IMR-90 (cell line): Measurements from ENCODE around the gene PHOX2A. TPM values are rescaled to one million over a fixed set of nuclear protein-coding genes. Genes with fewer than 3 reads are reported as not detected.

Experiments used
- ATAC-seq: fragments of 200-7000 bp; cut with Tn5 transposase; 2 replicates; pipeline ENCODE4 v1.9.1; 2020; ENCODE audit warnings: low read depth, mild to moderate bottlenecking, moderate library complexity
- BruUV-seq: library from RNA; stranded (reverse); fragments of 400-500 nt; replicated peaks from 2 replicates; lab custom pipeline; 2021; lab: Mats Ljungman, UMichigan
- CTCF ChIA-PET: fragments of 300-600 bp; formaldehyde crosslinking; extraction: SDS; loops from one replicate; lab custom pipeline; 2021; ENCODE audit warnings: antibody characterized with exemption; lab: Yijun Ruan, JAX
- POLR2A ChIA-PET: fragments of 300-600 bp; sonication (Branson Sonifier 250); formaldehyde crosslinking; loops from one replicate; lab custom pipeline; 2022; ENCODE audit warnings: antibody characterized with exemption; ENCODE audit not compliant: unreplicated experiment; lab: Charles Lee
- DNase-seq: peaks from one replicate; pipeline ENCODE4 v3.0.0; 2013
- H2AFZ ChIP-seq: replicated peaks from 2 replicates; pipeline ENCODE3; 2013; ENCODE audit warnings: low read length, mild to moderate bottlenecking; ENCODE audit not compliant: poor library complexity
- H2AK5ac ChIP-seq: 2 replicates; pipeline ENCODE4 v1.6.1; 2013; ENCODE audit warnings: low read depth, low read length, inconsistent platforms
- H2AK9ac ChIP-seq: replicated peaks from 2 replicates; pipeline ENCODE3; 2013; ENCODE audit warnings: mild to moderate bottlenecking, low read depth, low read length, moderate library complexity; ENCODE audit not compliant: poor library complexity
- H2BK120ac ChIP-seq: 2 replicates; pipeline ENCODE4 v1.6.1; 2013; ENCODE audit warnings: low read depth, low read length, inconsistent platforms
- H2BK15ac ChIP-seq: 3 replicates; pipeline ENCODE4 v1.6.1; 2013; ENCODE audit warnings: low read depth, low read length, inconsistent platforms
- H2BK20ac ChIP-seq: 2 replicates; pipeline ENCODE4 v1.6.1; 2013; ENCODE audit warnings: low read depth, mild to moderate bottlenecking, inconsistent platforms, low read length, moderate library complexity
- H2BK5ac ChIP-seq: 2 replicates; pipeline ENCODE4 v1.6.1; 2013; ENCODE audit warnings: mild to moderate bottlenecking, low read depth, low read length, inconsistent platforms; ENCODE audit not compliant: poor library complexity, severe bottlenecking
- H3K14ac ChIP-seq: replicated peaks from 2 replicates; pipeline ENCODE4 v1.6.1; 2013; ENCODE audit warnings: low read depth, low read length, inconsistent platforms
- H3K18ac ChIP-seq: 2 replicates; pipeline ENCODE4 v1.6.1; 2013; ENCODE audit warnings: low read depth, low read length, control low read depth
- H3K23ac ChIP-seq: 2 replicates; pipeline ENCODE4 v1.6.1; 2013; ENCODE audit warnings: low read depth, low read length, inconsistent platforms
- H3K27ac ChIP-seq: 2 replicates; pipeline ENCODE4 v1.5.1; 2013; ENCODE audit warnings: mild to moderate bottlenecking, control low read depth, low read length; ENCODE audit not compliant: insufficient read depth
- H3K27me3 ChIP-seq: 2 replicates; pipeline ENCODE4 v1.6.1; 2013; ENCODE audit warnings: low read length; ENCODE audit not compliant: control insufficient read depth, insufficient read depth
- H3K36me3 ChIP-seq: 2 replicates; pipeline ENCODE4 v1.6.1; 2013; ENCODE audit warnings: low read length, mixed read lengths; ENCODE audit not compliant: control insufficient read depth, insufficient read depth
- H3K4ac ChIP-seq: 2 replicates; pipeline ENCODE4 v1.6.1; 2013; ENCODE audit warnings: low read depth, low read length, inconsistent platforms
- H3K4me1 ChIP-seq: 2 replicates; pipeline ENCODE4 v1.6.1; 2013; ENCODE audit warnings: low read length, mixed read lengths; ENCODE audit not compliant: control insufficient read depth, insufficient read depth
- H3K4me2 ChIP-seq: 2 replicates; pipeline ENCODE4 v1.6.1; 2013; ENCODE audit warnings: low read depth, mild to moderate bottlenecking, control low read depth, low read length, moderate library complexity
- H3K4me3 ChIP-seq: 2 replicates; pipeline ENCODE4 v1.5.1; 2013; ENCODE audit warnings: low read depth, mild to moderate bottlenecking, control low read depth, low read length, moderate library complexity; ENCODE audit not compliant: insufficient read depth
- H3K56ac ChIP-seq: 2 replicates; pipeline ENCODE4 v1.6.1; 2013; ENCODE audit warnings: low read length, inconsistent platforms; ENCODE audit not compliant: insufficient read depth; ENCODE audit errors: extremely low read depth
- H3K79me1 ChIP-seq, 2 experiments: 2 replicates each; pipeline ENCODE4 v1.6.1; 2013; ENCODE audit warnings: low read length in 2 of 2, inconsistent platforms in 1 of 2, low read depth in 1 of 2
- H3K9ac ChIP-seq: 2 replicates; pipeline ENCODE4 v1.6.1; 2013; ENCODE audit warnings: low read depth, low read length, control low read depth
- H3K9me1 ChIP-seq: 2 replicates; pipeline ENCODE4 v1.6.1; 2013; ENCODE audit warnings: low read length, inconsistent platforms; ENCODE audit not compliant: insufficient read depth
- H3K9me3 ChIP-seq: 2 replicates; pipeline ENCODE4 v1.6.1; 2013; ENCODE audit warnings: low read length; ENCODE audit not compliant: control insufficient read depth, insufficient read depth
- H4K20me1 ChIP-seq: 2 replicates; pipeline ENCODE4 v1.6.1; 2013; ENCODE audit warnings: low read length, inconsistent platforms; ENCODE audit not compliant: insufficient read depth
- H4K5ac ChIP-seq: 2 replicates; pipeline ENCODE4 v1.6.1; 2013; ENCODE audit warnings: mild to moderate bottlenecking, low read depth, low read length, control low read depth
- H4K8ac ChIP-seq, 2 experiments: 2 replicates each; pipeline ENCODE4 v1.6.1; 2013; ENCODE audit warnings: low read depth in 2 of 2, low read length in 2 of 2, control low read depth in 1 of 2, inconsistent platforms in 1 of 2
- H4K91ac ChIP-seq: 2 replicates; pipeline ENCODE4 v1.6.1; 2013; ENCODE audit warnings: low read depth, low read length, inconsistent platforms; ENCODE audit not compliant: insufficient read depth
- CEBPB ChIP-seq: IDR thresholded peaks from 2 replicates; pipeline ENCODE4 v1.6.1; 2012; ENCODE audit warnings: low read depth, low read length, improper control_type of control experiment
- CHD1 ChIP-seq: IDR thresholded peaks from 2 replicates; pipeline ENCODE4 v1.6.1; 2012; ENCODE audit warnings: low read depth, low read length, improper control_type of control experiment
- CTCF ChIP-seq: conservative IDR thresholded peaks from 2 replicates; pipeline ENCODE4 v1.5.1; 2012; ENCODE audit warnings: mild to moderate bottlenecking, low read depth, low read length, improper control_type of control experiment
- ELK1 ChIP-seq: fragments of 150-350 bp; IDR thresholded peaks from 2 replicates; pipeline ENCODE4 v1.6.1; 2016; ENCODE audit warnings: low read depth, mild to moderate bottlenecking, low read length, moderate library complexity, borderline replicate concordance
- FOS ChIP-seq: fragments of 150-350 bp; IDR thresholded peaks from 2 replicates; pipeline ENCODE4 v1.6.1; 2016; ENCODE audit warnings: low read depth, low read length
- MAFK ChIP-seq: IDR thresholded peaks from 2 replicates; pipeline ENCODE4 v1.6.1; 2012; ENCODE audit warnings: low read depth, low read length, improper control_type of control experiment
- MAZ ChIP-seq: IDR thresholded peaks from 2 replicates; pipeline ENCODE4 v1.6.1; 2012; ENCODE audit warnings: low read depth, mild to moderate bottlenecking, low read length, improper control_type of control experiment, moderate library complexity, borderline replicate concordance
- MXI1 ChIP-seq: IDR thresholded peaks from 2 replicates; pipeline ENCODE4 v1.6.1; 2012; ENCODE audit warnings: low read depth, mild to moderate bottlenecking, low read length, moderate library complexity, borderline replicate concordance
- NFE2L2 ChIP-seq: fragments of 150-350 bp; IDR thresholded peaks from 2 replicates; pipeline ENCODE4 v1.6.1; 2016; ENCODE audit warnings: low read depth, mild to moderate bottlenecking, low read length
- POLR2A ChIP-seq: IDR thresholded peaks from 2 replicates; pipeline ENCODE4 v1.6.1; 2012; ENCODE audit warnings: mild to moderate bottlenecking, low read depth, low read length
- RAD21 ChIP-seq: IDR thresholded peaks from 2 replicates; pipeline ENCODE4 v1.6.1; 2012; ENCODE audit warnings: low read length, improper control_type of control experiment
- RCOR1 ChIP-seq: IDR thresholded peaks from 2 replicates; pipeline ENCODE4 v1.6.1; 2012; ENCODE audit warnings: mild to moderate bottlenecking, low read length, improper control_type of control experiment; ENCODE audit not compliant: insufficient replicate concordance
- RFX5 ChIP-seq: IDR thresholded peaks from 2 replicates; pipeline ENCODE4 v1.8.0; 2012; ENCODE audit warnings: low read depth, mild to moderate bottlenecking, low read length, moderate library complexity
- SMC3 ChIP-seq: fragments of 150-350 bp; IDR thresholded peaks from 2 replicates; pipeline ENCODE4 v1.6.1; 2016; ENCODE audit warnings: low read depth, mild to moderate bottlenecking, antibody characterized with exemption, low read length, moderate library complexity
- USF2 ChIP-seq: fragments of 150-350 bp; IDR thresholded peaks from 2 replicates; pipeline ENCODE4 v1.6.1; 2017; ENCODE audit warnings: mild to moderate bottlenecking, antibody characterized with exemption, low read length, low read depth
- WGBS, 2 experiments: methylation state at CpG; one replicate each; pipeline versions ENCODE4 v1.1.5 to v1.1.7; 2013; ENCODE audit warnings: missing lambda C conversion rate in 2 of 2; ENCODE audit not compliant: insufficient read length in 1 of 2; ENCODE audit errors: extremely low coverage in 2 of 2; 5-methylcytosine and 5-hydroxymethylcytosine counted together
- dilution Hi-C: fragments of 300-500 bp; cut with HindIII; formaldehyde crosslinking; loops from one replicate; pipeline ENCODE4 v1.14.3; 2018; ENCODE audit warnings: low sequenced_read_pairs; ENCODE audit not compliant: unreplicated experiment
- in situ Hi-C: fragments of 300-500 bp; cut with MboI; formaldehyde crosslinking; loops from 3 replicates; pipeline ENCODE4 v1.14.3; 2019; ENCODE audit warnings: low sequenced_read_pairs, inconsistent platforms, mixed read lengths
- intact Hi-C: fragments of 100-400 bp; cut with micrococcal nuclease; formaldehyde crosslinking; loops from 2 replicates; pipeline ENCODE4 v1.10.0; 2022
- polyA plus RNA-seq, 3 experiments: library from polyadenylated mRNA; depleted of rRNA; stranded (reverse); fragments of >200 nt; gene quantifications; 2 replicates each; pipeline ENCODE4 v1.2.3, GENCODE V29; 2012; ENCODE audit warnings: low replicate concordance in 1 of 3
- total RNA-seq: library from RNA; depleted of rRNA; stranded (reverse); fragments of >200 nt; gene quantifications from 2 replicates; pipeline ENCODE4 v1.2.3, GENCODE V29; 2012

Gene PHOX2A
- total and polyA plus RNA-seq, 2 of the 4 experiments (the other 2 are of a cell fraction), result not detected

GRCh38 chr11:72202571-72202970, 41.4 kb downstream of the PHOX2A start:
- in situ Hi-C loops, result no loop called here
- no peak overlapping the region for H3K27ac ChIP-seq
- ChIA-PET POLR2A (no interaction called here), CTCF (no interaction called here)
- no peaks in the 10 kb centered on the region for H3K4me1 ChIP-seq
- H3K14ac ChIP-seq, result no peak overlapping the region
- H3K4me3 ChIP-seq, result no peak overlapping the region
- dilution Hi-C loops, result no loop called here
- peaks cover 3% of the 10 kb centered on the region; the same call in 1 of the 2 replicates for H3K27me3 ChIP-seq
- H3K9ac ChIP-seq, result no peak overlapping the region
- no peak overlapping the region for H3K18ac ChIP-seq
- 81% methylated on average over 5 of the region's 6 CpGs; no CpG with 5 or more reads in 1 of the 2 experiments for WGBS, 2 experiments
- no peak overlapping the region for H2BK20ac ChIP-seq
- H3K79me1 ChIP-seq, result no peaks in the 10 kb centered on the region
- ATAC-seq, result no peak
- H2BK15ac ChIP-seq, result no peak overlapping the region
- H3K4ac ChIP-seq, result no peak overlapping the region
- no peaks in the 10 kb centered on the region for H3K9me3 ChIP-seq
- no peaks in the 10 kb centered on the region for H3K36me3 ChIP-seq
- H2BK120ac ChIP-seq, result no peak overlapping the region
- H2AK5ac ChIP-seq, result no peak overlapping the region
- H4K91ac ChIP-seq, result no peak overlapping the region
- no peak overlapping the region for H2AK9ac ChIP-seq
- intact Hi-C loops, result no loop called here
- H2AFZ ChIP-seq, result no peak overlapping the region
- H4K8ac ChIP-seq, result no peak overlapping the region
- no peaks in the 10 kb centered on the region for H4K20me1 ChIP-seq
- no peak for DNase-seq
- TF ChIP-seq FOS (no peak), ELK1 (no peak), MAFK (no peak), CEBPB (no peak), RFX5 (no peak), MXI1 (no peak), POLR2A (no peak), USF2 (no peak), CTCF (no peak), MAZ (no peak), RAD21 (no peak), NFE2L2 (no peak), SMC3 (no peak), CHD1 (no peak), RCOR1 (no peak)
- BruUV-seq, result no TSS peak
- H3K4me2 ChIP-seq, result no peak overlapping the region
- H4K5ac ChIP-seq, result no peak overlapping the region
- no peak overlapping the region for H2BK5ac ChIP-seq
- H3K23ac ChIP-seq, result no peak overlapping the region
- H3K9me1 ChIP-seq, result no peaks in the 10 kb centered on the region
- H3K56ac ChIP-seq, result no peak overlapping the region
